ELR (cell line): ENCODE data around the gene HSD3B1.
A peak's percentile ranks its signal among the peaks of the same experiment; 100 is the strongest.

ENCODE experiments used
- DNase-seq: peaks from one replicate; pipeline ENCODE4 v3.0.0-alpha.2; 2015; ENCODE audit warnings: low read depth

The HSD3B1 gene

DNA sequence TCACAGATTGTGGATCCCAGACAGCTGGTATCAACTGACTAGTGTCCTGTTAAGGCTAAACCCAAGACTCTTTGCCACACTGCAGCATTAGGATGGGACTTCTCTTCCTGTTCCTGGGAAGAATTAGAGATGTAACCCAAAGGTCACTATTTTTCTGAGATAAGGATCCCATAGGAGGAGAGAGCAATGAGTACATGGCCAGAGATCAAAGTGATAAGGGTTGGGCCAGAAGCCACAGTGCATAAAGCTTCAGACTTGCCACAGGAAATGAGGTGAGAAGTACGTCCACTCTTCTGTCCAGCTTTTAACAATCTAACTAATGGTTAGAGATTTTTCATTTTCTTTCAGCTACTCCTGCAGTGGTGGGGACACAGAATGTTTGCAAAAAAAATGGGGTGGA lies at the start of gene HSD3B1:
Gene HSD3B1 (plus strand): TSS at position 270 of the 400 bp plus-strand sequence. CDS start 267 bp downstream, outside the sequence.
- no peak for DNase-seq

DNA sequence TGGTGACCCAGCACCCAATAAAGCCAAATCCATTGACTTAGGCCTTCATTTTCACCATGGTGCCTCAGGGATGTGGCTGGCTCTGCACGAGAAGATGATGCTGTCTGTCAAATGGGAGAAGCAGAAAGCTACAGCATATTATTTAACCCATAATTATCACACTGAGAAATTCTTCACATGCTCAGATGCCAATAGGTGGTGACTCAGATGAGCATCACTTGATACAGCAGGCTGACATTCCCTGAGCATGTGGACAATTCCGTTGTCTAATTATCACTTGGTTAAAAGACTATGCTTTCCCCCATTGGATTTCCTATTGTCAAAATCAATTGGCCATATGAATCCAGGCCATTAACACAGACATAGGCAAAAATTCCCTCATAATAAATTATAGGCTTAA lies 44.0 kb upstream of the HSD3B1 start:
- peak; percentile 22 for DNase-seq

DNA sequence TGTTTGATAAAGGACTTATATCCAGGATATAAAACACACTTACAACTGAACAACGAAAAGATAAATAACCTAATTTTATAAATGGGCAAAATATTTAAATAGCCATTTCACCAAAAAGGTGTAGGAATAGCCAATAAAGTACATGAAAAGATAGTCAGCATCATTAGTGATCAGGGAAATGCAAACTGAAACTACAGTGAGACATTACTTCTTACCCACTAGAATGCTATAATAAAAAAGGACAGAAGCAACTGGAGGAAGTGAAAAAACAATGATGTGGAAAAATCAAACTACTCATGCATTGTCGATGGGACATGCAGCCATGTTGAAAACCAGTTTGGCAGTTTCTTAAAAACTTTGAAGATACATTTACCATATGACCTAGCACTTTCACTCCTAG lies 43.4 kb upstream of the HSD3B1 start:
- DNase-seq: no peak

DNA sequence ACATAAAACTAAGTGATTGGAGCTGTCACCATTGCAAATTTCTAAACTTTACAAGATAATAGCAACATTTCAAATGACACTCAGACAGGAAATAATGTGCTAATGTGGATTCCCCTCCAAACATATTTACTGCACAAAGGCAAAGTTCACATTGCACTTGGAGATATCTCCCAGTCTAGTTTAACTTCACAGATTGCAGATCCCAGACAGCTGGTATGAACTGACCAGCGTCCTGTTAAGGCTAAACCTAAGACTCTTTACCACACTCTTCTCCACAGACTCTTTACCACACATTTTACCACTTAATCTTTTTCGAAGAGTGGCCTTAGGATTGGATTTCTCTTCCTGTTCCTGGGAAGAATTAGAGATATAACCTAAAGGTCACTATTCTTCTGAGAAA lies 40.6 kb upstream of the HSD3B1 start:
- DNase-seq: no peak

DNA sequence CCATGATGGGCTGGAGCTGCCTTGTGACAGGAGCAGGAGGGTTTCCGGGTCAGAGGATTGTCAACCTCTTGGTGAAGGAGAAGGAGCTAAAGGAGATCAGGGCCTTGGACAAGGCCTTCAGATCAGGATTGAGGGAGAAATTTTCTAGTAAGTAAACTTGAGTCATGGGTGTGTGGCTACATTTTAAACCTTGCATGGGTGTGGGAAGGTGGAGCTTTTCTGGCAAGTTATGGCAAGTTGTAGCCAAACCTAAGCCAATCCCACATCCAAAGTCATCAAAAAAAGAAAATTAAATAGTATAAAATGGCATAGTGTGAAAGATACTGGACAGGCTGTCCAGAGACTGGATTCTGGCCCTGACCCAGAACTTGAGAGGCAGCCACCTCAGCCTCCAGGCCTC lies 39.8 kb upstream of the HSD3B1 start:
- DNase-seq: no peak

DNA sequence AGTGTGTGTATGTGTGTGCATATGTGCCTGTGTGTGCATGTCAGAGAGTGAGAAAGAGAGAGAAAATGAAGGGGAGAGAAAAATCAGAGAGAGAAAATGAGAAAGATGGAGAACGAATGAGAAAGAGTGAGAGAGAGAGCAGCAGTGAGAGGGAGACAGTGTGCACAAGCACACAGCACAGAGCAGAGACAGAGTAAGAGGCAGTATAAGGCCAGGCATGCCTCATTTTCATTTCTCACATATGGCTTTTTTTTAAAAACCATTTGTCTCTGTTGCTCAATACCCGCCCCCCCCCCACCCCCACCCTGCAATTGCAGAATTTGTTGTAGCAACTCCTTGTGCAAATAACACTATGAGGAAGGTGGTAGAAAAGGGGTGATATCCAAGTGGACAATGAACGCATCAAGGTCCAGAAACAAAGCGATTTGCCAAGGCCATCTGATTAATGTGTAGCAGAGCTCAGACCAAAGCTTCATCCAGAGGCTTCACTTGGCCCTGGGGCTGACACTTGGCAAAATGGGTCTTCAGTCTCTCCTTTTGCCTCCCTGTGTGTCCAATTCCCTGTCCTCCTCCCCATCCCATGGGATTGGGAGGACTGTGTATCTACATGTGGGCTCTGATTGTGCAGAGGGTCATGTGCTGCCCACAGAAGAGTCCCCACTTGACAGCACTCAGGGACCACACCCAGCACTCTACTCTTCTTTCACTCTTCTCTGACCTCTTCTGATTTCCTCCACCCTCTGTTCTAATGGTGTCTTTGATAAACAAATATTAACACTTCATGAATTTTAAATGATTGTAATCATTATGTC lies 38.9 kb upstream of the HSD3B1 start:
- no peak for DNase-seq

DNA sequence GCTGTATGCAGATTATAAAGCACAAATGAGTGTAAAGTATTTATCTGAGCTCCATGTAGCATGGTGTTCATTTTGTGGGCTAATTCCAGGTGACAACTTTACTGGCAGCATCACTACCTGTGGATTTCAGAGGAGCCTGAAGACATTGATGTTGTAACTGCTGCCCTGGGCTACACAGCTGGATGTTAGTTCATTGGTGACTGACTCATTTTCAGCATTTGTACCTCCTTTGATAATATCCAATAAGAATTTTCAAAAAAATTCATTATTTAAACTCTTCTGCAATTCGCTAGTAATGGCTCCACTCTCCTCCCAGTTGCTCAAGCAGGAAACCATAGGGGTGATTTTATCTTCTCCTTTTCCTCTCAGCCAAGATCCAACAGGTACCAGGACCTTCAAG lies 37.3 kb upstream of the HSD3B1 start:
- DNase-seq: no peak

DNA sequence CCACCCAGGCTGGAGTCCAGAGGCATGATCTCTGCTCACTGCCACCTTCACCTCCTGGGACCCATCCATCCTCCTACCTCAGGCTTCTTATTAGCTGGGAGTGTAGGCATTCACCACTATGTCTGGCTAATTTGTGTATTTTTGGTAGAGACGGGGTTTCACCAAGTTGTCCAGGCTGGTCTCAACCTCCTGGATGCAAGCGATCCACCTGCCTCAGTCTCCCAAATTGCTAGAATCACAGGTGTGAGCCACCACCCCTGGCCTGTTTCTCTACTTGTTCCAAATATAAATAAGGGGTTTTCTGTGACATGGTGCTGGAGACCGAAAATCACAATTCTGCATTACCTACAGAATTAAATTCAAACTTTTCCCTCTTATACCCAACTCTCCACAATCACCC lies 36.6 kb upstream of the HSD3B1 start:
- no peak for DNase-seq

DNA sequence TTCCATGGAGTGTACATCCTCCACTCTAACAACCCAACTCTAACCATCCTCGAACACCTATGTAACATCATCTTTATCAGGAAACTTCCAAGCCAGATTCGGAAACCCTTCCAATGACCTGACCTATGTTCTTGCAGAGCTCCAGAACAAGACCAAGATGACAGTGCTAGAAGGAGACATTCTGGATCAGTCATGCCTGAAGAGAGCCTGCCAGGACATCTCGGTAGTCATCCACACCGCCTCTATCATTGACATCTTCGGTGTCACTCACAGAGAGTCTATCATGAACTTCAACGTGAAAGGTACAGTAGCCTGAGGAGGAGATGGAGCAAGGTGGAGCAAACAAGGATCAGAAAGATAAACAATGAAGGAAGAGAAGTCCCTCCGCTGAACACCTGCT lies 36.1 kb upstream of the HSD3B1 start:
- DNase-seq: no peak

DNA sequence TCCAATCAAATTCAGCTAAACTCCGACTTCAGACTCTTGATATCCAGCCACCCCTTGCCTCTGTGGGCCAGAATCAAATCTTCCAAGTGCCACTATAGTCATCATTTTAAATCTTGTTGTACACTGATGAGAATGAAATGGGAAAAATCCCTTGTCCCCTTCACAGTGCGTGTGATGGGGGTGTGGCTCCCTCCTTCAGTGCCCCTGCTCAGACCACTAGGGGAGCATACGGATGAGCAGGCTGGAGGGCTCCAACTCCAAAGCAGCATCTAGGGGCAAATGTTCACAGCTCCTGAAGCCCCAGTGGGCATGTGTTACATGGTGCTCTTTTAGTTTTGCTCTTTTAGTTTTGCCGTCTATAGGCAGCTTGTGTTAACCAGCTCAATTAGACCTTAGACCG lies 35.4 kb upstream of the HSD3B1 start:
- no peak for DNase-seq

DNA sequence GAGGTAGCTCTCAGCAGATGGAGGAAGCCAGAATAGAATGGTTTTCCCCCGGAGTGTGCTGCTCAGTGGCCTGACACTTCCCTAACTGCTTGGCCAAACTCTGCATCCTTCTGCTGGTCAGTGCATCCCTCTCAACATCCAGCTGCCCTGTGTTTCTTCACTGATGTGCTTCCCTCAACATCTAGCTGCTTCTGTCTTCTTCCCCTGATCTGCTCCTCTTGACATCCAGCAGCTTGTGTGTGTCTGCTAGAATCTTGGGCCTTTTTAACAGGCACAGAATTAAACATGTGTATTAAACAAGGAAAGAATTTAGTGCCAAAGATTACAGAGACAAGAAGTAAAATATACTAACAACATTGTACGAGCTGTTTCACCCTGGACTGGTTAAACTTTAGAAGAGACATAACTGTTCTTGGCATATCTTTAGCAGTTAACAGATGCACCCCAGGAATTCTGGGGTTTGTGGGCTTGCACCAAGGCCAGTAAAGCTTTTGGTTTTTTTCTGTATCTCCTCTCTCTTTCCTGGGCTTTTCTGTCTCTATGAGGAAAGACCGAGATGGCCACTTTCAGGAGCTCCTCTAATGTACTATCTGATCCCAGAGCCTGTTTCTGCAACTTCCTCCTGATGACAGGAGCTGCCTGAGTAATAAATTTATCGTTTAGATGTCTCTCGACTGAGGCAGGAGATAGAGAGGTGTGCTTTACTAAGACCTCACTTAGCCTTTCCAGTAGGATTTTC lies 34.8 kb upstream of the HSD3B1 start:
- DNase-seq: no peak

DNA sequence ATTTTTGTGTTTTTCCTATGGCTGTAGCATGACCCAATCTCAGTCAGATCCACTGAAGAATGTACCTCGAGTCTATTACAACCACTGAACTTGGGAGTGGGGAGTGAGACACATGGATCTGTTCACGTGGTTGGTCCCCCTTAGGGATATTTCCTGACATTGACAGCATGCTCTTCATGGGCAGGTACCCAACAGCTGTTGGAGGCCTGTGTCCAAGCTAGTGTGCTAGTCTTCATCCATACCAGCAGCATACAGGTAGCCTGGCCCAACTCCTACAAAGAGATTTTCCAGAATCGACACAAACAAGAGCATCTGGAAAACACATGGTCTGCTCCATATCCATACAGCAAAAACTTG lies 34.2 kb upstream of the HSD3B1 start:
- DNase-seq: no peak

DNA sequence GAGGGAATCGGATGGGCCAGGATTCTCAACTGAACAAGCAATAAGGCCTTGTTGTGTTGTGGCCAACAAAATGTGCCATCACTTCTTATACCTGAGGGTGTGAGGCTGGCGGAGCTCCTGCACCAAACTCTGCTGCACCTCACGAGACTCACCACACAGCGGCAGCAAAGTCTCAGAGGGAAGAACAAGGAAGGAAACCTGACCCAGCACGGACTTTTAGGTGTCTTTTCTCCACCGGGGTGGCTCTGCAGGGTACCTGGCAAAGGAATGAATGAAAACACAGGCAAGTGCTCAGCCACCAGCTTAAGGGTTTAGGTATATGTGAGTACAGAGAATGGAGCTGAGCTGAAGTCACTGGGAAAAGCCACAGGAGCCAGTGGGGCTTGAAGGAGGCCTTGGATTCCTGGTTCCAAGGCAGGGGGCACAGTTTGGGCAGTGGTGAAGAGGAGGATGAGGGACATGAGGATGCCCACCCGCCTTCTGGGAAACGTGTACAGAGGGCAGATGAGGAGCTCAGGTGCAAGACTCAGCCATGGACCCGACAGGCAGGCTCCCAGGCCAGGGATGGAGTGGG lies 31.1 kb upstream of the HSD3B1 start:
- DNase-seq: peak; percentile 25

DNA sequence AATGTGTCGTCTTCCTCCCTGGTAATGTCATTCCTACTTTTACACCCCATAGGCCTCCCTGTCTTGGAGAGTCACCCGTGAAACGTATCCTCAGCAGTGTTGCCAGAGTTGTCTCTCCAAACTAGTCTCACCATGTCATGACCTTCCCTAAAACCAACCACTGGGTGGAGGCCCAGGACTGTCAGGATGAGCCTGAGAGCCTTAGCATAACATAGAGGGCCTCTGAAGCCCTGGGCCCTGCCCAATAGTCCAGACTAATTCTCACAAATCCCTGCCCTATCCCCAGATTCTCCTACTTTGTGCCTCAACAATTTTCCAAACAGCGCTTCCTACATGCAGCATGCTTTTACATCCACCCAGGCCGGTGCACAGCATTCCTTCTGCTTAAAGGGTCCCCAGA lies 29.3 kb upstream of the HSD3B1 start:
- no peak for DNase-seq

DNA sequence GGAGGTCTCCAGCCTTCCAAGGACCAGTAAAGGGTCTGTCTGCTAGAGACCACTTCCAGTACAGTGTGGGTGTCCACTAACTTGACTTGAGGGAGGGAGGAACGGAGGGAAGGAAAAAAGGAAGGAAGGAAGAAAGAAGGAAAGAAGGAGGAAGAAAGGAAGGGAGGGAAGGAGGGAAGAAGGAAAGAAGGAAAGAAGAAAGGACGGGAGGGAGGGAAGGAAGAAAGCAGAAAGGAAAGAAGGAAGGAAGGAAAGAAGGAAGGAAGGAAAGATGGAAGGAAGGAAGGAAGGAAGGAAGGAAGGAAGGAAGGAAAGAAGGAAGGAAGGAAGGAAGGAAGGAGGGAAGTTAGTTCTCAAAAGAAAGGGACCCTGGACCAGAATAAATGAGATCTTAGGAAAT lies 26.8 kb upstream of the HSD3B1 start:
- DNase-seq: no peak

DNA sequence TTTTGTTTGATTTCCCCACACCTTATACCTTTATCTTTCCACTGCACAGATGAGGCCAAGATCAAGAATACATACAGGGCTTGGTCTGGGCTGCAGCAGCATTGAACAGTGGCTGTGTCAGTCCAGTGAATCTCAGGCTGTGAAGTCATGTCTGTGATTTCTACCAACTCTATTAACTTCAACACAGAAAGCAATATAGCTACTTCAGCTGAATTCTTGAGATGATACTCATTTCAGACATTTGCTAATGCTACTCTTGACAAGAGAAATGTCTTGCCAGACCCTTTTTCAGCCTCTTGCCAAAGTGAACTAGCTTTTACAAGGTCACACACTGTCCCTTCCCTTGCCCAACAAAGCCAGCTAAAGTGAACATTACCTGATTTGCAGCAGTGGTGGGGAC lies 25.1 kb upstream of the HSD3B1 start:
- DNase-seq: no peak

DNA sequence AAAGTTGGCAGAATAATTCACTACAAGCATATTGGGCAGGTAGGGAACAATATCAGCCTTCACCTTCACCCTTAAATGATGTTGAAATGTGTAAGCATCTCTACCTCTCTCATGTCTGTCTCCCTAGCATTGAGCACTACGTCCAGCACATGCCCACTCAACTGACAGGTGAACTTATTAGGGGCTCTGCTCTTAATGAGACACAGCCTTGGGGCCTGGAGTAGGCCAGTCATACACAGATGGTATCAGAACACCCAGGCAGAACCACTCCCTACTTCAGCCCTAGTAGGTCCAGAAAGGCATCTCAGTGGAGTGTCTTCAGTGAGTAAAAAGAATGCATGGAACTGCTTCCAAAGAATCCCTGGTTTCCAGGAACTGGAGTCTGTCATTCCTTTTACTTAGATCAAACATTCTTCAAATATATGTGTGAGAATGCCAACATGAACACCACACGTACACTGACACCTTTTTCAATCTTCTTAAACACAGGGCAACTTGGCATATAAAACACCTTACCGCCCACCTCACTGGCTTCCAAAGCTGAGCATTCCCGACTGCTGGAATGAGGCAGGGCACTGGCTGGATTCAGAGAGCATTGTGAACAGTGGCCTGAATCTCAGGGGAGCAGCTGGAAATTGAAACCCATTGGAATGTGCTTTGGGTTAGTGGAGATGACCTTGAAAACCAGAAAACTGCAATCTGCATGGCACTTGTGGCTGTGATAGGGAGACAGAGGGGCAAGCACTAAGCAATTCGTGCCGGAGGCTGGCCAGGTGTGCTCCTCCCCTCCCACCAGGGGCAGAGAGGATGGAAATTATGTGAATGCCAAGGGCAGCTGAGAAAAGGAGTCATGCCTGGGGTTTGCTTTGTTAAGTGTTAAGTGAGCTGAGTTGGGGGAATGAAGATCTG lies 24.2 kb upstream of the HSD3B1 start:
- DNase-seq: no peak

DNA sequence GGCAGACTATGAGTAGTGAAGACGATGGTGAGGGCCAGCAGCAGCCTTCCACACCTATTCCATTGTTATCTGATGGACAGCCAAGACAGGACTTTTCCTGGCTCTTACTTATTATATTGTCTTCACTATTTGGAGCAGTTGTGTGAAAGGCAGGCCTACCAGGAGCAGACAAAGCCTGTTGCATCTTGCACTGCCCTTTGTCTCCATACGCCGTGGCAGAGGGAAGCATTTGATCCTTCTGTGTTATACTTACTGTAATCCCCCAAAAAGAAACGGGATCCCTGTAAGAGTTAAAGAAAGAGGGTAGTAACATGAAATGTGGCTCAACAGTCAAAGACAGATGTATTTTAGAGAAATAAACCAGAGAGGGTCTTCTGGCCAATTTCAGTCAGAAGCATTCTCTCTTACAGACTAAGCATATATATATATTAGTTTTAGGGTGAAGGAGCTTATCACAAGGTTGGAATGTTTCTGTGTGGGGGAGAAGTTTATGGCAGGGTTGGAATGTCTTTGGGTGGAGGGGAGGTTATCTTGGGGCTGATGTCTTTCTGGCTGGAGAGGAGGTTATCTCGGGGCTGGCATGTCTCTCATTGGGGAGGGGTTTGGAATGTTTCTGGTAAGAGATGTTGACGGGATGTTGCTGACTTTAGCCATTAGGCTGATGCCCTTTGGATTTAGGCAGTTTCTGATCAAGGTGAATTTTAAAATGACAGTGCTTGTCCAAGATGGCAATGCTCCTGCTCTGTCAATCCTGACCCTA lies 23.4 kb upstream of the HSD3B1 start:
- no peak for DNase-seq

DNA sequence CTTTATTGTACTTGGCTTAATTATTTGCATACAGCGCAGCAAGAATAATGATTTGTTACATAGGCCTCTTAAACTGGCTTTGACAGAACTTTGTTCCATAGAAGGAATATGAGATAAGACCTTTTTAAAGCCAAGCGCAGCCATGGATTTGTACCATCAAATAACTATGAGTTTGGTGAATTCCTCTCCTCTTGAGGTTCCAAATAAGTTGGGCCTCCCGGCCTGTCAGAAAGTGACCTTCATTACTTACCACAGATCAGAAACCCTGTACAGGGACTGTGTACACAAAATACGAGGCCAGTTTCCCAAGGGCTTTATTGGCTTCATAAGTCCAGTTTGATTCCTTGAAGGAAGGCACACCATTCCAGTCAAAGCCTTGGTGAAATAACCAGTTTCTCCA lies 21.8 kb upstream of the HSD3B1 start:
- no peak for DNase-seq

DNA sequence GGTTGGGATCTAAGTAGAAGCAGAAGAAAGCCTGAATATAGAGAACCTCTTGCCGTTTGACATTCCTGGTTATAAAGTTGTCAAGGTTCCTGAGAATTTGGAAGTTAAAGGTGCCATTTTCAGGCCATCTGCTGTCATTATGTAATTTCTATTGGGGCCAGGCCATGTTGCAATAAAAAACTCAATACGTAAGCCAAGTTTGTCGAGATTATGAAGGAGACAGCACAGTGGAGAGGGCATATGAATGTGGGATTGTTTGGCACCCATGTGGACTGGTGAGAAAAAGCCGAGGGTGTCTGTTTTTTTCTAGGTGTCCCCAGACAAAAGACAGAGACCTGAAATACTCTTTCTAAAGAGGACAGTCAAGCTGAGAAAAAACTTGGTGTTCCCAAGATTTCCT lies 18.8 kb upstream of the HSD3B1 start:
- no peak for DNase-seq

DNA sequence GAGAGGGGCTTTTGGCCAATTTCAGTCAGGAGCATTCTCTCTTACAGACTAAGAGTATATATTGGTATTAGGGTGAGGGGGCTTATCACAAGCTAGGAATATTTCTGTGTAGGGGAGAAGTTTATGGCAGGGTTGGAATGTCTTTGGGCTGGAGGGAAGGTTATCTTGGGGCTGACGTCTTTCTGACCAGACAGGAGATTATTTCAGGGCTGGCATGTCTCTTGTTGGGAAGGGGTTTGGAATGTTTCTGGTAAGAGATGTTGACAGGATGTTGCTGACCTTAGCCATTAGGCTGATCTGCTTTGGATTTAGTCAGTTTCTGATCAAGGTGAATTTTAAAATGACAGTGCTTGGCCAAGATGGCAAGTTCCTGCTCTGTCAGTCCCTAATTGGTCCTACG lies 17.8 kb upstream of the HSD3B1 start:
- no peak for DNase-seq

DNA sequence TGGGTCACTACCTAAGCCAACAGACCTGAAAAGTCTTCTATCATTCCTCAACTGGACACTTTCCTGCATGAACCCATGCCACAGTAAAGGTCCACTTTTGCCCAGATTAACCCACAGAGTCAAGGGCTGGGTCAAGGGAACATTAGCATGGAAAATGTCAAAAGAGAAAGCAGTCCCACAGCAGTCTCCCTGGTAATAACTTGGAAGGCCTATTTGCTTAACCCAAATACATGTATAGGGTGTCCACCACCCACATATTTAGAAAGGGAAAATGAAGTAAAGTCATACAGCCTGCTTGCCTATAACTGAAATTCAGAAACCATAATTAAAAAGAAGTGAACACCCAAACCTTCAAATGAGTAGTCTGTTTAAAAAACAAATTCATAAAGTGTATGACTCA lies 16.1 kb upstream of the HSD3B1 start:
- no peak for DNase-seq
